Large intestine (tissue), 3 donors: Measurements from ENCODE around the gene NPM1. TPM values are rescaled to one million over a fixed set of nuclear protein-coding genes. Genes with fewer than 3 reads are reported as not detected.

Source experiments
- DNase-seq, 2 donors: peaks; one replicate each; pipeline versions ENCODE4 v3.0.0 to v3.0.0-alpha.2; 2013
- H3K27ac ChIP-seq: one replicate; pipeline ENCODE4 v1.5.1; 2013; ENCODE audit warnings: low read length
- H3K27me3 ChIP-seq: 2 replicates; pipeline ENCODE4 v1.6.1; 2013; ENCODE audit warnings: low read length; ENCODE audit not compliant: control insufficient read depth, insufficient read depth
- H3K36me3 ChIP-seq: 2 replicates; pipeline ENCODE4 v1.6.1; 2013; ENCODE audit warnings: low read length; ENCODE audit not compliant: control insufficient read depth, insufficient read depth
- H3K4me1 ChIP-seq: one replicate; pipeline ENCODE4 v1.6.1; 2013; ENCODE audit warnings: low read length; ENCODE audit not compliant: control insufficient read depth, insufficient read depth
- H3K4me3 ChIP-seq: one replicate; pipeline ENCODE4 v1.5.1; 2013; ENCODE audit warnings: low read length
- H3K9me3 ChIP-seq: one replicate; pipeline ENCODE4 v1.6.1; 2013; ENCODE audit warnings: mild to moderate bottlenecking, low read depth, low read length, moderate library complexity; ENCODE audit not compliant: control insufficient read depth
- WGBS: methylation state at CpG from one replicate; pipeline ENCODE4 v1.1.5; 2013; ENCODE audit warnings: low lambda C conversion rate; ENCODE audit not compliant: insufficient coverage; 5-methylcytosine and 5-hydroxymethylcytosine counted together
- polyA plus RNA-seq: library from polyadenylated mRNA; unstranded; fragments of 120-200 nt; gene quantifications from one replicate; pipeline ENCODE4 v1.2.1, GENCODE V29; 2013

The NPM1 gene
- polyA plus RNA-seq, 1 donor, result 2,359 TPM

- DNase-seq, result peak; percentile 31 to 83
- Histone ChIP-seq H3K27me3 (peaks cover 13% of the 10 kb centered on the region), H3K4me1 (peaks cover 18% of the 10 kb centered on the region), H3K36me3 (no peaks in the 10 kb centered on the region), H3K27ac (no peak overlapping the region), H3K9me3 (no peaks in the 10 kb centered on the region), H3K4me3 (peak overlapping the region; percentile 35)
- WGBS, result no CpG with 5 or more reads among the region's 10 CpGs
Observed at GRCh38 chr5:171449426-171449825, 61.8 kb downstream of the NPM1 start.

- no peak overlapping the region for H3K27ac ChIP-seq
- H3K4me1 ChIP-seq, result peaks cover 18% of the 10 kb centered on the region
- no peaks in the 10 kb centered on the region for H3K36me3 ChIP-seq
- whole genome bisulfite sequencing, result no CpG with 5 or more reads among the region's 88 CpGs
- DNase-seq, result peak; percentile 62 to 83
- H3K9me3 ChIP-seq, result no peaks in the 10 kb centered on the region
- no peak overlapping the region for H3K4me3 ChIP-seq
- H3K27me3 ChIP-seq, result peaks cover 13% of the 10 kb centered on the region
Observed at GRCh38 chr5:171450423-171451331, 63.0 kb downstream of the NPM1 start.

GRCh38 chr5:171451421-171451820, 63.8 kb downstream of the NPM1 start:
- no CpG with 5 or more reads among the region's 17 CpGs for WGBS
- Histone ChIP-seq H3K36me3 (no peaks in the 10 kb centered on the region), H3K9me3 (no peaks in the 10 kb centered on the region), H3K27ac (no peak overlapping the region), H3K27me3 (peaks cover 13% of the 10 kb centered on the region), H3K4me3 (no peak overlapping the region), H3K4me1 (peaks cover 18% of the 10 kb centered on the region)
- no peak for DNase-seq

- Histone ChIP-seq H3K27me3 (peaks cover 13% of the 10 kb centered on the region), H3K36me3 (no peaks in the 10 kb centered on the region), H3K27ac (no peak overlapping the region), H3K9me3 (no peaks in the 10 kb centered on the region), H3K4me1 (peaks cover 18% of the 10 kb centered on the region), H3K4me3 (no peak overlapping the region)
- no peak for DNase-seq
- WGBS, result no CpG with 5 or more reads among the region's 11 CpGs
Observed at GRCh38 chr5:171453056-171453725, 65.5 kb downstream of the NPM1 start.

DNA sequence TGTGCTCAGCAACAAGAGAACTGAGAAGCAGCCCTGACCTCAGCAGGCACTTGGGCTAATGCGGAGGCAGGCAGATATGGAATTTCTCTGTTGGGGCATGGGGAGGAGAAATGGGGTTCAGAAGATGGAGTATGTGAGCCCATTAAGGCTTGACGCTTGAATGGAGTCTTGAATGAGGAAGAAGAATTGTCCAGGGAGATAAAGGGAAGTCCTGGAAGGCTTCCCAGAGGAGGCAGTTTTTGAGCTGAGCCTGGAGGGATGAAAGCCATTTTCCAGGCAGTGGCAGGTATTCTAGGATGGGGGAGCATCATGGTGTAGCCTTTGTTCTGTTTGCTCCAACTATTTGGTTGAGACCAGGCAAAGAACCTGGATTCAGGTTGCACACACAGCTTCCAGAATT, 66.3 kb downstream of the NPM1 start:
- whole genome bisulfite sequencing, result 86% methylated on average over 1 of the region's 2 CpGs
- no peak for DNase-seq

GRCh38 chr5:171454549-171454948, 66.9 kb downstream of the NPM1 start:
- H3K9me3 ChIP-seq, result no peaks in the 10 kb centered on the region
- peaks cover 12% of the 10 kb centered on the region for H3K4me1 ChIP-seq
- H3K4me3 ChIP-seq, result no peak overlapping the region
- peaks cover 13% of the 10 kb centered on the region for H3K27me3 ChIP-seq
- DNase-seq, result no peak
- no CpG with 5 or more reads among the region's 10 CpGs for WGBS
- no peak overlapping the region for H3K27ac ChIP-seq
- H3K36me3 ChIP-seq, result no peaks in the 10 kb centered on the region

More for the DNA sequence above, 66.3 kb downstream of the NPM1 start:
- Histone ChIP-seq H3K9me3 (no peaks in the 10 kb centered on the region), H3K4me1 (peaks cover 17% of the 10 kb centered on the region), H3K27me3 (peaks cover 13% of the 10 kb centered on the region), H3K36me3 (no peaks in the 10 kb centered on the region), H3K27ac (no peak overlapping the region), H3K4me3 (no peak overlapping the region)

DNA sequence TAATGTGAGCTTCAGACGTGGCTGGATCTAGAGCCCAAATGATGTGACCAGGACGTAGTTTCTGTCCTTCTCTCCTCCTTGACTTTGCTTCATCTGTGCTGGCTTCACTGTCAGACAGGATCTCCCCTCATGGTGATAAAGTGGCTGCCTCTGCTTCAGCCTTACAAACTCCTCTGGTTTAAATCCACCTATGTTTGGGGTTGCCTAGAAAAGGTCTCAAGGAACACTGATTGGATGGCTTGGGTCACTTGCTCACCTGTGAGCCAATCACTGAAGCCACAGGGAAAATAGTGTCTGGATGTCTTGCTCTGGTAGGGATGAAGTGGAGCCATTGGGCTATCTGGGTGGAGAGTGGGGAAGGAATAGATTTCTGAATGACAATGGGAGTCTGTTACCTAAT, 67.9 kb downstream of the NPM1 start:
- Histone ChIP-seq H3K4me1 (peaks cover 3% of the 10 kb centered on the region), H3K9me3 (no peaks in the 10 kb centered on the region), H3K27ac (no peak overlapping the region), H3K36me3 (no peaks in the 10 kb centered on the region), H3K4me3 (no peak overlapping the region), H3K27me3 (peaks cover 10% of the 10 kb centered on the region)
- no CpG with 5 or more reads among the region's 2 CpGs for WGBS
- no peak for DNase-seq

DNA sequence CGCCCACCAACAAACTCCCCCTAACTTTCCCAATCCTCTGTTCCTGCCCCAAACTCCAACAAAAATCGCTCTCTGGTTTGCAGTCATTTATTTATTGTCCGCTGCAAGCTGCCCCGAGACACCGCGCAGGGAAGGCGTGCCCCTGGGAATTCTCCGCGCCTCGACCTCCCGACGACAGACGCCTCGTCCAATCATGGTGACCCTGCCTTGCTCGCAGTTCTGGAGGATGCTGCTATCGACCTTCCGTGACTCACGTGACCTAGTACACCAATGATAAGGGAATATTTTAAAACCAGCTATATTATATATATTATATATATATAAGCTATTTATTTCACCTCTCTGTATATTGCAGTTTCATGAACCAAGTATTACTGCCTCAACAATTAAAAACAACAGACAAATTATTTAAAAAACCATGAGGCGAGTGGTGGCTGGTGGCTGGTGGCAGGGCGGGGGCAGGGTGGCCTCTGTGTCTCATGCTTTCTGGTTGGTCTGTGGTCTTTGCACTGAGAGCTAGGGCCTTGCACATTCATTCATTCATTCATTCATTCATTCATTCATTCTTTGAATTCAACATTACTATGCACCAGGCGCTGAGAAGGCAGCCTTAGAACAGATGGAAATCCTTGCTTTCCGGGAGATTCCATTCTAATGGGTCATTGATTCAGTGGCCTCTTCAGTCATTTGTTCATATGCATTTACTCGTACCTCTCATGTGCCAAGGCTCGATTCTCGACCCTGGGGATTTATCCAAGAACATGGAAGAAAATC, 69.7 kb downstream of the NPM1 start:
- no peak overlapping the region for H3K27ac ChIP-seq
- peaks cover 3% of the 10 kb centered on the region for H3K27me3 ChIP-seq
- H3K36me3 ChIP-seq, result no peaks in the 10 kb centered on the region
- 95% methylated on average over 4 of the region's 25 CpGs for WGBS
- H3K4me1 ChIP-seq, result no peaks in the 10 kb centered on the region
- DNase-seq, result no peak
- no peak overlapping the region for H3K4me3 ChIP-seq
- H3K9me3 ChIP-seq, result no peaks in the 10 kb centered on the region

DNA sequence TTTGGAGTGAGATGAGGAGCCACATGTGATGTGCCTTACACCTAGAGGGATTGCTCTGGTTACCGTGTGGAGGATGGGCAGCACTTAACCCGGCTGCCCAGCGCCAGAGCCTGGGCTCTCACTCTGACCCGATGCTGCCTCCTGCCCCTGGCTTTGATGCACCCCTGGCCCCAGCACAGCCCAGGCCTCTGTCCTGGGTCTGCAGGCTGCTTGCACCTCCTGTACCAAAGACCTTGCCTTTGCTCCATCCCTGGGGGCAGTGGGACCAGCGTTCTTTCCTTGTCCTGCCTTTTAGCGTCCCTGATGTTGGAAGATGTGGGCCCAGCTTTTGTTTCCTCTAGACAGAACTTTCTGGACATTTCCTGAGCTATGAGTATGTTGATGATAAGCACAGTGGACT, 72.2 kb downstream of the NPM1 start:
- no CpG with 5 or more reads among the region's 6 CpGs for WGBS
- H3K9me3 ChIP-seq, result no peaks in the 10 kb centered on the region
- no peaks in the 10 kb centered on the region for H3K4me1 ChIP-seq
- no peak for DNase-seq
- no peak overlapping the region for H3K27ac ChIP-seq
- H3K27me3 ChIP-seq, result peaks cover 6% of the 10 kb centered on the region
- no peaks in the 10 kb centered on the region for H3K36me3 ChIP-seq
- no peak overlapping the region for H3K4me3 ChIP-seq
